Cardiac fibroblast (primary cell): Measurements from ENCODE around the gene E2F8.

Source experiments
- DNase-seq, 2 donors: peaks; one replicate each; pipeline versions ENCODE4 v3.0.0 to v3.0.0-alpha.2; 2010; ENCODE audit warnings: low read depth in 2 of 2
- H3K4me3 ChIP-seq, 2 donors: replicated peaks in 1 of 2; 1 replicate in 1 of 2; 2 replicates in 1 of 2; pipeline ENCODE4 v1.5.1; 2011; ENCODE audit warnings: low read depth in 2 of 2, low read length in 2 of 2, mild to moderate bottlenecking in 2 of 2, moderate library complexity in 1 of 2
- CTCF ChIP-seq: IDR thresholded peaks from one replicate; pipeline ENCODE4 v1.5.1; 2011; ENCODE audit warnings: low read depth, mild to moderate bottlenecking, low read length, inconsistent platforms

The E2F8 gene

GRCh38 chr11:19234231-19234817 is 6.4 kb downstream of the E2F8 start:
- DNase-seq: no peak
- no peak overlapping the region for H3K4me3 ChIP-seq
- no peak for TF ChIP-seq CTCF

DNA sequence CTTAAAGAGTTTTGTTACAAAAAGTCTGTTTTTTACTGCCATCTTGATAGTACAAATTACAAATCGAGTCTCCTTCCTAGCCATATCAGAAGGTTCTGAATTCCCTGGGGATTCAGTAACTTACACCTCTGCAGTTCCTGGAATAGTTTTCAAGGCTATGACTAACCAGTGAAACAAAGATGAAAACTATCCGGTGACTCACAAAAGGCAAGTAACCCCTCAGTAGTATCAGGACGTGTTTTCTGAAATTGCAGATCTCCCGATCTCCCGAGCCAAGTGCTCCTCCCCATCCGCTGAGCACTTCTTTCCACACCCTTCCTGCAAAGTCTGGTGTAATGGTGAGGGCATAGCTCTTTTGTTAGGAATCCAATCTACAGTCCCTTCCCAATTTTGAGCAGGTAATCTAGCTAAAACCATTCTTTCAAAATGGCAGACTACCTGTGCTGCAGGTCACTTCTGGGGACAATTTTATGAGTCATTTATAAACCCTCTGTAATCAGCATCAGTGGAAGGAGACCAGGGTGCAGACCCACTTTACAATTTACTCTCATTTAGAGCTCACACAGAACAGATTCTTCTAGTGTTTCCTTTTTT is 7.7 kb downstream of the E2F8 start:
- TF ChIP-seq CTCF: no peak
- no peak overlapping the region for H3K4me3 ChIP-seq
- peak; percentile 80 to 93 for DNase-seq

- TF ChIP-seq CTCF: no peak
- no peak overlapping the region for H3K4me3 ChIP-seq
- DNase-seq: no peak
These were observed 11.1 kb downstream of the E2F8 start for GRCh38 chr11:19229671-19230070.

DNA sequence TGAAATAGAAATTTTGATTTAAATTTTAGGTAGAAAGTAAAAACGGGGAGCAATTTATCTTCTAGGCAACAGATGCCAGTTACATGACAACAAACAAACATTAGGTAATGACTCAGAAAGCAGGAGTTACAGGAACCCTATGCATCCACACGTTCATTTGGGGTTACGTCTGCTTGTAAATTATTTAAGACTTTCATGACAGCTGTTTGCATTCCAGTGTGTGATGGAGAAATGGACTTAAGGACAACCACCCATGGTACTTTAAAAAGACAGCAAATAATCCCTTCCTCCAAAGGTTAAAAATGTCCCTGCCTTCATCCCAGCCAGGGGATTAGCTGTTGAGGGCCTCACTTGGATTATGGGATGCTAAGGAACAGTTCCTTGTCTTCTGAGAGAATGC is 11.8 kb downstream of the E2F8 start:
- DNase-seq: no peak
- H3K4me3 ChIP-seq: no peak overlapping the region
- no peak for TF ChIP-seq CTCF

DNA sequence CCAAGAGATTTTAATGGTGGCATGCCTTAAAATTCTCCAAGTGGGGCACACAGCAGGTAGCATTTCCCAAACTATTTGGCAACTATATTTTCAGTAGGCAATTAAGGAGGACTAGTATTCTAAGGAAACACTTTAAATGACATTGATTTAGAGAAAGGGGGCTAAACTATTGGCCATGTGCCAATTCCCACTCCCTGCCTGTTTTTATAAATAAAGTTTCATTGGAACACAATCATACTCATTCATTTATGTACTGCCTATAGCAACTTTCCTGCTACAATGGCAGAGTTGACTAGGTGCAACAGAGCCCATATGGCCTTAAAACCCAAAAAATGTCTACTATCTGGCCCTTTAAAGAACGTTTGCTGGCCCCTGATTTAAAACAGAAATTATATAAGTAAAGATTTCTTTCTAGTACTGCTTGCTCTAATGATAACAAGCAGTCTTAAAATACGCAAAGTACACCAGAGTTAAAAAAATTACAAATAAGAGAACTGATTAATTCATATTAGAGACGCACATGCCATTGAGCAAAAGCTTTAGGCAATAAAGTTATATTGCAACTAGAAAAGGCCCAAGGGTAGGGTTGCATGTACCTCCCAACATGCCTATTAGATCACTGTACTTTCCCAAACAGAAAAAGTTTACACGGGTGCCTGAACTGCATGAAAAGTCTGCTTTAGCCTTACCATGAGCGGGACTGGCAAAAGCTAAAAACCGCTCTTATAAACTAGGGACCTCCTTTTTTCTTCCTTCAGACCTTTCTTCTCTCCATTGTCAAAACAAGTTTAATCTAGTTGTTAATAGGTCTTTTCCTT is 14.2 kb downstream of the E2F8 start:
- H3K4me3 ChIP-seq: no peak overlapping the region
- TF ChIP-seq CTCF: no peak
- DNase-seq: no peak

- no peak for DNase-seq
- H3K4me3 ChIP-seq: no peak overlapping the region
- TF ChIP-seq CTCF: no peak
These were observed 15.2 kb downstream of the E2F8 start for GRCh38 chr11:19225581-19225980.
